Stomach (tissue), 4 donors: Measurements from ENCODE around the gene FAM20C.
"Not testable (repeated sequence)": the region's sequence is repeated elsewhere in the genome, so short reads cannot be mapped to it uniquely, and the experiment has no call there.

Experiments used
- POLR2A ChIP-seq, 4 donors: fragments of 450-650 bp; IDR thresholded peaks; one replicate each; pipeline ENCODE4 v1.6.1; 2016; ENCODE audit warnings: antibody characterized with exemption in 4 of 4, control low read depth in 2 of 4, mild to moderate bottlenecking in 1 of 4, moderate library complexity in 1 of 4
- POLR2AphosphoS5 ChIP-seq, 3 donors: sonication (generic); formaldehyde crosslinking; IDR thresholded peaks; one replicate each; pipeline ENCODE4 v1.6.1; 2016; ENCODE audit warnings: antibody characterized with exemption in 3 of 3
- TF ChIP-seq, protein P1 (sequence below), 7 experiments: fragments of 450-650 bp in 4 of 7; fragments of 200-600 bp in 3 of 7; sonication (generic) in 3 of 7; IDR thresholded peaks; one replicate each; pipeline ENCODE4 v1.5.1; 2016 to 2019; ENCODE audit warnings: antibody characterized with exemption in 7 of 7, control low read depth in 2 of 7, mild to moderate bottlenecking in 1 of 7

DNA sequence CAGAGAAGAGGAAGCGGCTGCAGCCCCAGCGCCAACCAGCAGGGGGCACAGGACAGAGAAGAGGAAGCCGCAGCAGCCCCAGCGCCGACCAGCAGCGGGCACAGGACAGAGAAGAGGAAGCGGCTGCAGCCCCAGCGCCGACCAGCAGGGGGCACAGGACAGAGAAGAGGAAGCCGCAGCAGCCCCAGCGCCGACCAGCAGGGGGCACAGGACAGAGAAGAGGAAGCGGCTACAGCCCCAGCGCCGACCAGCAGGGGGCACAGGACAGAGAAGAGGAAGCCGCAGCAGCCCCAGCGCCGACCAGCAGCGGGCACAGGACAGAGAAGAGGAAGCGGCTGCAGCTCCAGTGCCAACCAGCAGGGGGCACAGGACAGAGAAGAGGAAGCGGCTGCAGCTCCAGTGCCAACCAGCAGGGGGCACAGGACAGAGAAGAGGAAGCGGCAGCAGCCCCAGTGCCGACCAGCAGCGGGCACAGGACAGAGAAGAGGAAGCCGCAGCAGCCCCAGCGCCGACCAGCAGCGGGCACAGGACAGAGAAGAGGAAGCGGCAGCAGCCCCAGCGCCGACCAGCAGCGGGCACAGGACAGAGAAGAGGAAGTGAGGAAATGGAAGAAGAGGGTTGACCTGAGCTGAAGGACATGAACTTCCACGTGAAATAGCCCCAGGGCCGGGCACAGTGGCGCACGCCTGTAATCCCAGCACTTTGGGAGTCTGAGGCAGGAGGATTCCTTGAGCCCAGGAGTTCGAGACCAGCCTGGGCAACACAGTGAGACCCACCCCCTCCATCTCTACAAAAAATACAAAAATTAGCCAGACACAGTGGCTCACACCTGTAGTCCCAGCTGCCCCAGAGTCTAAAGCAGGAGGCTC is 71.3 kb downstream of the FAM20C start:
- TF ChIP-seq POLR2A, POLR2AphosphoS5 (IDR thresholded peaks at IDR 0.05): not testable (repeated sequence)
- TF ChIP-seq, protein P1, sequence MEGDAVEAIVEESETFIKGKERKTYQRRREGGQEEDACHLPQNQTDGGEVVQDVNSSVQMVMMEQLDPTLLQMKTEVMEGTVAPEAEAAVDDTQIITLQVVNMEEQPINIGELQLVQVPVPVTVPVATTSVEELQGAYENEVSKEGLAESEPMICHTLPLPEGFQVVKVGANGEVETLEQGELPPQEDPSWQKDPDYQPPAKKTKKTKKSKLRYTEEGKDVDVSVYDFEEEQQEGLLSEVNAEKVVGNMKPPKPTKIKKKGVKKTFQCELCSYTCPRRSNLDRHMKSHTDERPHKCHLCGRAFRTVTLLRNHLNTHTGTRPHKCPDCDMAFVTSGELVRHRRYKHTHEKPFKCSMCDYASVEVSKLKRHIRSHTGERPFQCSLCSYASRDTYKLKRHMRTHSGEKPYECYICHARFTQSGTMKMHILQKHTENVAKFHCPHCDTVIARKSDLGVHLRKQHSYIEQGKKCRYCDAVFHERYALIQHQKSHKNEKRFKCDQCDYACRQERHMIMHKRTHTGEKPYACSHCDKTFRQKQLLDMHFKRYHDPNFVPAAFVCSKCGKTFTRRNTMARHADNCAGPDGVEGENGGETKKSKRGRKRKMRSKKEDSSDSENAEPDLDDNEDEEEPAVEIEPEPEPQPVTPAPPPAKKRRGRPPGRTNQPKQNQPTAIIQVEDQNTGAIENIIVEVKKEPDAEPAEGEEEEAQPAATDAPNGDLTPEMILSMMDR (IDR thresholded peaks at IDR 0.05) = peak in 5 of 7 experiments; percentile 31 to 61 (median 34)
